ENCODE data around the gene CNPY1. TPM values are rescaled to one million over a fixed set of nuclear protein-coding genes. Genes with fewer than 3 reads are reported as not detected.

Gene CNPY1
- total RNA-seq, 1 donor from 2014 or later: not detected

- TF ChIP-seq, protein P1, sequence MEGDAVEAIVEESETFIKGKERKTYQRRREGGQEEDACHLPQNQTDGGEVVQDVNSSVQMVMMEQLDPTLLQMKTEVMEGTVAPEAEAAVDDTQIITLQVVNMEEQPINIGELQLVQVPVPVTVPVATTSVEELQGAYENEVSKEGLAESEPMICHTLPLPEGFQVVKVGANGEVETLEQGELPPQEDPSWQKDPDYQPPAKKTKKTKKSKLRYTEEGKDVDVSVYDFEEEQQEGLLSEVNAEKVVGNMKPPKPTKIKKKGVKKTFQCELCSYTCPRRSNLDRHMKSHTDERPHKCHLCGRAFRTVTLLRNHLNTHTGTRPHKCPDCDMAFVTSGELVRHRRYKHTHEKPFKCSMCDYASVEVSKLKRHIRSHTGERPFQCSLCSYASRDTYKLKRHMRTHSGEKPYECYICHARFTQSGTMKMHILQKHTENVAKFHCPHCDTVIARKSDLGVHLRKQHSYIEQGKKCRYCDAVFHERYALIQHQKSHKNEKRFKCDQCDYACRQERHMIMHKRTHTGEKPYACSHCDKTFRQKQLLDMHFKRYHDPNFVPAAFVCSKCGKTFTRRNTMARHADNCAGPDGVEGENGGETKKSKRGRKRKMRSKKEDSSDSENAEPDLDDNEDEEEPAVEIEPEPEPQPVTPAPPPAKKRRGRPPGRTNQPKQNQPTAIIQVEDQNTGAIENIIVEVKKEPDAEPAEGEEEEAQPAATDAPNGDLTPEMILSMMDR (IDR thresholded peaks at IDR 0.05; ENCODE audit: unreplicated experiment): no peak
- no peaks in the 10 kb centered on the region for H3K9me3 Mint-ChIP-seq
- no peak for DNase-seq (ENCODE audit: low spot score in 2 of 2, unreplicated experiment in 2 of 2)
- no peaks in the 10 kb centered on the region for H3K4me1 Mint-ChIP-seq
- H3K36me3 Mint-ChIP-seq: no peaks in the 10 kb centered on the region
- H3K27me3 Mint-ChIP-seq (ENCODE audit: low read depth): peaks cover 98% of the 10 kb centered on the region
- H3K4me3 Mint-ChIP-seq: no peak overlapping the region
- no peak overlapping the region for H3K27ac Mint-ChIP-seq
Observed at GRCh38 chr7:155517969-155518368, 28.4 kb downstream of the CNPY1 start.

- Mint-ChIP-seq H3K9me3 (no peaks in the 10 kb centered on the region), H3K4me1 (no peaks in the 10 kb centered on the region), H3K27ac (no peak overlapping the region), H3K27me3 (ENCODE audit: low read depth) (peaks cover 98% of the 10 kb centered on the region), H3K4me3 (no peak overlapping the region), H3K36me3 (no peaks in the 10 kb centered on the region)
- DNase-seq (ENCODE audit: low spot score in 2 of 2, unreplicated experiment in 2 of 2): no peak
- TF ChIP-seq, protein P1 (IDR thresholded peaks at IDR 0.05; ENCODE audit: unreplicated experiment): no peak
Observed at GRCh38 chr7:155517452-155517851, 28.9 kb downstream of the CNPY1 start.

GRCh38 chr7:155516466-155516865, 29.9 kb downstream of the CNPY1 start:
- DNase-seq (ENCODE audit: low spot score in 2 of 2, unreplicated experiment in 2 of 2): no peak
- no peak overlapping the region for H3K4me3 Mint-ChIP-seq
- H3K36me3 Mint-ChIP-seq: no peaks in the 10 kb centered on the region
- no peaks in the 10 kb centered on the region for H3K9me3 Mint-ChIP-seq
- peaks cover 98% of the 10 kb centered on the region for H3K27me3 Mint-ChIP-seq (ENCODE audit: low read depth)
- H3K4me1 Mint-ChIP-seq: no peaks in the 10 kb centered on the region
- TF ChIP-seq, protein P1 (IDR thresholded peaks at IDR 0.05; ENCODE audit: unreplicated experiment): no peak
- H3K27ac Mint-ChIP-seq: no peak overlapping the region

DNA sequence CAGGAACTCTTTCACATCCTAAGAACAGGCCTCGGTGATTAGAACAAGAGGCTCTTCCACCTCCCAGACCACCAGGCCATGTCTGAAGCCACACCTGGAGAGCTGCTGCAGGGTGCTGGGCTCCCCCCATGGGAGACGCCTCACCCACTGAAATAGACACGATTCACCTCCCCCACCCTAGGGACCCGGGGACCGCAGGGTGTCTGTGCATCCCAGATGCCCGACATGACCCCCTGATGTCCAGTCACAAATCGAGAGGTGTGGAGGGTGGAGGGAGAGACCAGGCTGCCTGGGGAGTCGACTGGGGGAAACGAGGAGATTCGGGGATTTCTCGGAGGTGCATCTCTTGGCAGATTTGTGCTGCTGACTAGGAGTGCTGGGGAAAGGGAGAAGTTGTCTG, 31.0 kb downstream of the CNPY1 start:
- TF ChIP-seq, protein P1 (IDR thresholded peaks at IDR 0.05; ENCODE audit: unreplicated experiment): no peak
- Mint-ChIP-seq H3K4me1 (peaks cover under 1% of the 10 kb centered on the region), H3K4me3 (no peak overlapping the region), H3K27ac (no peak overlapping the region), H3K9me3 (no peaks in the 10 kb centered on the region), H3K36me3 (no peaks in the 10 kb centered on the region), H3K27me3 (ENCODE audit: low read depth) (peaks cover 98% of the 10 kb centered on the region)
- DNase-seq (ENCODE audit: low spot score in 2 of 2, unreplicated experiment in 2 of 2): no peak

DNA sequence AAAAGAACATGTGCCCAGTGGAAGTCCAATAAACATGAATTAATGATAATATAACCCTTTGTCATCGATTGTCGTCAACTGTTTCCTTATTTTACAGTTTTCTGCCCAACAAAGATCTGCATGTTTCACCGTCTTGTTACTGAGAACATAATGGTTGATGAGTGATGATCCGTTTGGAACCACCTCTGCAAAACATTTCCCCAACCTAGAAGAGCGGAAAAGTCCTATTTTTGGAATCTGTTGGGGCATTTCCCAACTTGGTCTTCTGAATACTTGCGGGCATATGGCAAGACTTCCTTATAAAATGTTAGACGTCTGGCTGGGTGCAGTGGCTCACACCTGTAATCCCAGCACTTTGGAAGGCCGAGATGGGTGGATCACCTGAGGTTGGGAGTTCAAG, 32.1 kb downstream of the CNPY1 start:
- no peak for DNase-seq (ENCODE audit: low spot score in 2 of 2, unreplicated experiment in 2 of 2)
- Mint-ChIP-seq H3K4me1 (peaks cover 6% of the 10 kb centered on the region), H3K27me3 (ENCODE audit: low read depth) (peaks cover 99% of the 10 kb centered on the region), H3K9me3 (no peaks in the 10 kb centered on the region), H3K4me3 (no peak overlapping the region), H3K36me3 (no peaks in the 10 kb centered on the region), H3K27ac (no peak overlapping the region)
- TF ChIP-seq, protein P1 (IDR thresholded peaks at IDR 0.05; ENCODE audit: unreplicated experiment): no peak

Data from mesothelial cell of epicardium (in vitro differentiated cells).